ENCODE measurements around the gene MYORG.
"Not testable (repeated sequence)": the region's sequence is repeated elsewhere in the genome, so short reads cannot be mapped to it uniquely, and the experiment has no call there.

MYORG gene

GRCh38 chr9:34368796-34369195 lies 7.9 kb downstream of the MYORG start:
- DNase-seq (ENCODE audit: low read depth): not testable (repeated sequence)

- not testable (repeated sequence) for DNase-seq (ENCODE audit: low read depth)
These were observed 8.8 kb downstream of the MYORG start for GRCh38 chr9:34367751-34368410.

DNA sequence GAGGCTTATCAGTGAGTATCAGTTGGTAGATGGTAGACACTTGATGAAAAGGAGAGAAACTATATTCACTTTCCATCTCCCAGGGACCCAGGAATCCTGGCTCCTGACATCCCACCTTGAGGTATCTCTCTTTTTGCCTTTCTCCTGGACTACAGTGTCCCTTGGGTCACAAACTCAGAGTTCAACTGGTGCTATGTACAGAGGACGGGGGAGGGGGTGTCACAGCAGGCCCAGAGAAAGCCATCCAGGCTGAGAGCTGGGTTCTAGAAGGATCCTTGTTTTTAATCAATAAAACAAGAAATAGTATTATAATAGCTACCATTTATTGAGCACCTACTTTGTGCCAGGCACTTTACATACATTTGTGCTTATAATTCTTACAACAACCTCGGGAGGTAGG lies 10.3 kb downstream of the MYORG start:
- DNase-seq (ENCODE audit: low read depth): no peak

DNA sequence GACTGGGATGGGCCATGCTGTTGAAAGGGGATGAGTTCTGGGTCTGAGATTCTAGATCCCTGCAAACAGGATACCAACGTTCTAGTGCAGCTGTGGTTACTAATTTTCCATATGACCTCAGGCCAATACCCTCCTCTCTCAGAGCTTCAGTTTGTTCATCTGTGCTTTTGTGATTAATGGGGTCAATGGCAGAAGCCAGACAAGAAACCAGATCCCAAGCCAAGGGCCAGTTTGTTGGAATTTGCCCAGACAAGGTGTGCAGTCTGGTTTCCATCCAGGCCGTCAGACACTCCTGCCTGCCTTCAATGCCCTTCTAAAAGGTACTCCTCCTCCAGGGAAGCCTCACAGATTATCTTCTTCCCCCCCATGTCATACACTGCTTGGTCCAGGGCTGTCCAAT lies 11.4 kb downstream of the MYORG start:
- DNase-seq (ENCODE audit: low read depth): no peak

DNA sequence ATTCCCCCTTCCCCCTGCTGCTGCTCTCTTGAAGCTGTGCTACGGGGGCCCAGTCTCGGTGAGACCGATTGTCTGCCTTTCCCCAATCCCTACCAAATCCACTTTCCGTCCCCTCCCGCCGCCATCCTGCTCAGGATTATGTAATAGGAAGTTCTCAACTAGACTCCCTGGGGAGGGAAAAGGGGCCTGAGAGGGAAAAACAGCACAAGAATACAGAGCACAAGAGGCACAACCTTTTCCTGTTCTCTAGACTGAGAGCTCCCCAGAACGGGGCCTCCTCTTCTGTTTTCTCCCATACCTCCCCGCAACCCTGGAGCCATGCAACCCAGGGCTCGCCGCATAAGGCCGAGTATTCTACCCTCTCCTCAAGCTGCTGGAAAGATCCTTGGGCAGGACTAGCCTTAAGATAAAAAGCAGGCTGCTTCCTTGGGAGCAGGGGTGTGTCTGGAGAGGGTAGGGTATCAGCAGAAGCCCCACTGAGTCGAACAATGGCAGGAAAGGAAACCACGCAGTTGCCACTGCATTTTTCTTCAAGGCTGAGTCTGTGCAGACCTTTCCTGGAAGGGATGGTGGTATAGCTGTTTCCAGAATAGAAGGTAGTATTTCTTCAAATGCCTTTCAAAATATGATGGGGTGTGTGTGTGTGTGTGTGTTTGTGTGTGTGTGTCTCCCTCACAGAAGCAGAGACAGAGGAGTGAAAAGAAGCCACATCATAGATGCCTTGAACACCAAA lies 12.9 kb downstream of the MYORG start:
- DNase-seq (ENCODE audit: low read depth): no peak

GRCh38 chr9:34362614-34363214 lies 14.0 kb downstream of the MYORG start:
- DNase-seq (ENCODE audit: low read depth): no peak

- DNase-seq (ENCODE audit: low read depth): not testable (repeated sequence)
These were observed 23.7 kb downstream of the MYORG start for GRCh38 chr9:34352957-34353356.

- DNase-seq (ENCODE audit: low read depth): not testable (repeated sequence)
These were observed 24.5 kb downstream of the MYORG start for GRCh38 chr9:34352122-34352652.

GRCh38 chr9:34349324-34349723 lies 27.4 kb downstream of the MYORG start:
- DNase-seq (ENCODE audit: low read depth): no peak

DNA sequence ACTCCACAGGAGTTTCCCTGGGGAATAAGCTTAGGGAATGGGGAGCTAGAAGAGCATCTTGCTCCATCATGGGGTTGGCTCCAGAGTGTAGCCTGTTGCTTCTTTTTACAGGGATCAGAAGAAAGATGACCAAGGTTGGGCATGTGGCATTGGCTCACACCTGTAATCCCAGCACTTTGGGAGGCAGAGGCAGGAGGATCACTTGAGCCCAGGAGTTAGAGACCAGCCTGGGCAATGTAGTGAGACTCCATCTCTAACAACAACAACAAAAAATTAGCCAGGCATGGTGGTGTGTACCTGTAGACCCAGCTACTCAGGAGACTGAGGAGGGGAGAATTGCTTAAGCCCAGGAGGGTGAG lies 28.9 kb downstream of the MYORG start:
- no peak for DNase-seq (ENCODE audit: low read depth)

- DNase-seq (ENCODE audit: low read depth): no peak
These were observed 29.6 kb downstream of the MYORG start for GRCh38 chr9:34346873-34347799.

DNA sequence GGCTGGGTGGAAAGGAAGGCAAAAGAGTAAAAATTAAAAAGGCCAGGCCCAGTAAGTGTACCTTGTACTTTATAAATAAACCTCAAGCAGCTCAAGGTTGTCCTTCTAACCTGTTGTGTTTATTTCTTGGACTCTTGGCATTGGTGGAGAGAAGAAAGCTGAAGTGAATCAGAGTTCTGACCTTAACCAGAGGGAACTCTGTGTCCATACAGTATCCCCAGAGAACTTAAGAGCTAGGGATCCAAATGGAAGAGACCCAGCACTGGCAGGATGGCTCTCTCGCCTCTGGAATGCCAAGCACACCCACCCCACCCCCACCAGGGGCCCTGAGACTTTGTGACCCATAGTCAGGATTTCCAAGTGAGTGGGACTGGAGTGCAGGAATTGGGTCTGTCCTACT lies 33.1 kb downstream of the MYORG start:
- no peak for DNase-seq (ENCODE audit: low read depth)

- no peak for DNase-seq (ENCODE audit: low read depth)
These were observed 33.6 kb downstream of the MYORG start for GRCh38 chr9:34343090-34343489.

DNA sequence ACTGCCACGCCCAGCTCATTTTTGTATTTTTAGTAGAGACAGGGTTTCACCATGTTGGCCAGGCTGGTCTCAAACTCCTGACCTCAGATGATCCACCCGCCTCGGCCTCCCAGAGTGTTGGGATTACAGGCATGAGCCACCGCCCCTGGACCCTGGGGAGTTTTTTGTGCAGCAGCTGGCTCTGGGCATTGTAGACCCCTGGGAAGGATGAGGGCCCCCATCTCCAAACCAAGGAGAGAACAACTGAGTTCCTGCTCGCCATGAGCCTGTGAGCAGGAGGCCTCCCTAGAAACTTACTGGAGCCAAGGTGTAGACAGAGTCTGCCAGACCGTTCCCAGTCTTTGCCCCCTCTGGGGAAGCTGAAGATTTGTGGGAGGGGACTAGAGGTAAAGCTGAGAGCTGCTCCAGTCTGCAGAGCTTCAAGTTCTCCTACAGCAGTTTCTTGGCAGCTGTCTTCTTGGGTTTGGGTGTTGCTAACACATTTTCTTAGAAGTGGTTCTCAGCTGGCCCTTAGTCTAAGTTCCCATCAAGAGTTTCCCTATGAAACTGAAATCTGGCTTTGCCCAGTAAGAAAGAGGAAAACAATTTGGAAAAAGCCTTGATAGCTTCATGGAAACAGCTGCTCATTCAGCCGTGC lies 34.9 kb downstream of the MYORG start:
- no peak for DNase-seq (ENCODE audit: low read depth)

- no peak for DNase-seq (ENCODE audit: low read depth)
These were observed 37.9 kb downstream of the MYORG start for GRCh38 chr9:34338665-34339385.

- DNase-seq (ENCODE audit: low read depth): not testable (repeated sequence)
These were observed 38.6 kb downstream of the MYORG start for GRCh38 chr9:34338079-34338478.

- peak; percentile 23 for DNase-seq (ENCODE audit: low read depth)
These were observed 39.3 kb downstream of the MYORG start for GRCh38 chr9:34337403-34337802.

DNA sequence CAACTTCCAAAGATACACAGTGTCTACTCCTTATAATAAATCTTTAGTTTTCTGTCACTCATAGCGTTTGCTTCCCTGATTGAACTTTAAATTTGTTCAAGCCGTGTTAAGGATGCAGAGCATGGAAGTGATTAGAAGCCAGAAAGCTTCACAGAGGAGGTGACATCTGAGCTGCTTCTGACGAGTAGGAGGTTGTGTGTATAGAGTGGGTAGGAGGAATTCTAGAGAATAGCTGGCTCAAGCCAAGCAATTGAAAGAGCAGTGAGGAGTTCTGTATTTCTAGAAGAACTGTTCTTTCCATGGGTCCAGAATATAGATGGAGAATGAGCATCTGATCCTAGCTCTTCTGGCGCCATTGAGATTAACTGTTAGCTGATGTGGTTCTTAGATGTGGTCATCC lies 41.3 kb downstream of the MYORG start:
- DNase-seq (ENCODE audit: low read depth): no peak

DNA sequence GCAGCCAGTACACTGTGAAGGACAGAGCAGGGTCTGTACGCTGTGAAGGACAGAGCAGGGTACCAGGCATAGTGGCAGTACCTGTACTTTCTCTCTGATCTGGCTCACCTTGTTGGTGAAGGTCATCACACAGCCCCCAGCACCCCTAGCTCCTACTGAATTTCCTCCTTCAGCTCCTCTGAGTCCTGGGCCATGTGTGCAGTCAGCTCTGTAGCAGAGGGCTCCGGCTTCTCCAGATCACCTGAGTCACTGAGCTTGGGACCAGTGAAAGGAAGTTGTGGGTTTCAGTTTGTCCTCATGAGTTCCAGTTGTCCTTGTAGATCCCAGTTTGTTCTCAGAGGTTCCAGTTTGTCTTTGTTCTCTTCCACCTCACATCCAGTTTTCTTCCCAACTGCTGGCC lies 41.8 kb downstream of the MYORG start:
- DNase-seq (ENCODE audit: low read depth): no peak

GRCh38 chr9:34334337-34334824 lies 42.3 kb downstream of the MYORG start:
- no peak for DNase-seq (ENCODE audit: low read depth)

GRCh38 chr9:34333836-34334235 lies 42.9 kb downstream of the MYORG start:
- DNase-seq (ENCODE audit: low read depth): no peak
